ENCODE measurements around the gene C3orf70.

DNA sequence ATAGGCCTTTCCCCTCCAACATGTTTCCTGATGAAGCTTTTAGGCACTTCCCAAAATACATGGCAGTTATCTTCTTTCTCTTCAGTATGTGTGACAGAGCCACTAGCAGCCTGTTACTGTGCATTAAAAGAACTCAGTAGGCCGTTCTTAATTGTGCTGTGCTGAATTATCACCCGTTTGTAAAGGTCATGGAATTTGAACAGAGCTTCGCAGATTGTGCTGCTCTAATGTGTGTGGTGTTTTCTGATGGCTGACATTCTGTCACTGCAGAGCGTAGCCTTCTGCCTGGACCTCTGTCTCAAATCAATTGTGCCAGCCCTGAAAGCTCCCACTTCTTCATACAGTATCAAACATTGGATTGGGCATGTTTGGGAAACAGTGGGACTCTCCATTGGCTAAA, 111.3 kb downstream of the C3orf70 start:
- TF ChIP-seq POLR2A (IDR thresholded peaks at IDR 0.05; ENCODE audit: low read depth, low read length) (no peak), TAF1 (IDR thresholded peaks at IDR 0.05; ENCODE audit: low read depth, low read length) (no peak), POLR2AphosphoS5 (IDR thresholded peaks at IDR 0.05; ENCODE audit: low read depth, low read length) (no peak), SPI1 (IDR thresholded peaks at IDR 0.05; ENCODE audit: low read depth, low read length) (no peak), PAX5 (IDR thresholded peaks at IDR 0.05; ENCODE audit: insufficient read depth, low read length, severe bottlenecking) (no peak), POU2F2 (IDR thresholded peaks at IDR 0.05; ENCODE audit: low read depth, low read length) (no peak)
